AG04449 (cell line): Measurements from ENCODE around the gene JDP2.

Experiments
- CTCF ChIA-PET: fragments of 350-600 bp; formaldehyde crosslinking; extraction: SDS; loops from one replicate; lab custom pipeline; 2021; ENCODE audit warnings: antibody characterized with exemption; lab: Yijun Ruan, JAX
- POLR2A ChIA-PET: fragments of 400-600, 350-600 bp; formaldehyde crosslinking; extraction: SDS; loops from one replicate; lab custom pipeline; 2020; ENCODE audit warnings: antibody characterized with exemption, inconsistent platforms; lab: Yijun Ruan, JAX
- DNase-seq: peaks from one replicate; pipeline ENCODE4 v3.0.0-alpha.2; 2010; ENCODE audit warnings: low read depth, low spot score
- H3K4me3 ChIP-seq: 2 replicates; pipeline ENCODE4 v1.5.1; 2011; ENCODE audit warnings: low read depth, mild to moderate bottlenecking, control low read depth, low read length
- CTCF ChIP-seq: IDR thresholded peaks from one replicate; pipeline ENCODE4 v1.5.1; 2011; ENCODE audit warnings: mild to moderate bottlenecking, moderate library complexity, low read length, control low read depth, inconsistent platforms; ENCODE audit not compliant: insufficient read depth; ENCODE audit errors: missing control alignments

JDP2 gene

GRCh38 chr14:75497191-75497590 is 69.4 kb downstream of the JDP2 start:
- DNase-seq, result no peak
- POLR2A ChIA-PET, result no interaction called here
- CTCF ChIA-PET, result interaction anchor here (1.2 to 6.3 kb wide), 5 partner anchors 9 to 191 kb away, joined by 3 to 60 read pairs (median 7); no protein-coding TSS in a partner anchor

GRCh38 chr14:75497701-75498100 is 69.9 kb downstream of the JDP2 start:
- no peak overlapping the region for H3K4me3 ChIP-seq
- no peak for DNase-seq
- ChIA-PET CTCF (interaction anchor here (1.8 to 6.3 kb wide), 3 partner anchors 8 to 191 kb away, joined by 6 to 60 read pairs (median 18); no protein-coding TSS in a partner anchor), POLR2A (no interaction called here)
- no peak for TF ChIP-seq CTCF

More at GRCh38 chr14:75497191-75497590, 69.4 kb downstream of the JDP2 start:
- TF ChIP-seq CTCF, result no peak
- H3K4me3 ChIP-seq, result no peak overlapping the region

- TF ChIP-seq CTCF, result no peak
- CTCF ChIA-PET, result interaction anchor here (0.9 to 6.3 kb wide), 6 partner anchors 10 to 193 kb away, joined by 3 to 60 read pairs (median 5); no protein-coding TSS in a partner anchor
- POLR2A ChIA-PET, result no interaction called here
- DNase-seq, result no peak
- no peak overlapping the region for H3K4me3 ChIP-seq
These were observed 71.5 kb downstream of the JDP2 start for GRCh38 chr14:75499084-75499875.

GRCh38 chr14:75501080-75501479 is 73.3 kb downstream of the JDP2 start:
- no peak overlapping the region for H3K4me3 ChIP-seq
- POLR2A ChIA-PET, result no interaction called here
- CTCF ChIA-PET, result interaction anchor here (1.1 to 1.6 kb wide), 2 partner anchors 12 to 15 kb away, joined by 3 to 6 read pairs; no protein-coding TSS in a partner anchor
- DNase-seq, result no peak
- no peak for TF ChIP-seq CTCF

- POLR2A ChIA-PET, result no interaction called here
- CTCF ChIA-PET, result interaction anchor here (1.5 to 1.9 kb wide), 2 partner anchors 9 to 15 kb away, joined by 4 to 7 read pairs; no protein-coding TSS in a partner anchor
- H3K4me3 ChIP-seq, result no peak overlapping the region
- no peak for DNase-seq
- TF ChIP-seq CTCF, result no peak
These were observed 76.6 kb downstream of the JDP2 start for GRCh38 chr14:75504411-75504810.

- TF ChIP-seq CTCF, result no peak
- no peak for DNase-seq
- ChIA-PET POLR2A (no interaction called here), CTCF (interaction anchor here (1.1 to 1.2 kb wide), 2 partner anchors 18 to 54 kb away, joined by 3 to 4 read pairs; no protein-coding TSS in a partner anchor)
- no peak overlapping the region for H3K4me3 ChIP-seq
These were observed 79.1 kb downstream of the JDP2 start for GRCh38 chr14:75506930-75507329.
